HL-60 (cell line): ENCODE data around the gene GLMP.

ENCODE experiments used
- CTCF ChIP-seq: IDR thresholded peaks from one replicate; pipeline ENCODE4 v1.5.1; 2011; ENCODE audit warnings: low read length, control low read depth, inconsistent platforms; ENCODE audit not compliant: insufficient read depth
- REST ChIP-seq: IDR thresholded peaks from 2 replicates; pipeline ENCODE4 v1.6.1; 2012; ENCODE audit warnings: low read depth; ENCODE audit not compliant: insufficient replicate concordance

- TF ChIP-seq CTCF (no peak), REST (no peak)
Observed at GRCh38 chr1:156268336-156268735, 27.1 kb downstream of the GLMP start.
